LNCaP clone FGC (cell line): ENCODE measurements around the gene POU6F2.
A peak's percentile ranks its signal among the peaks of the same experiment; 100 is the strongest.

Experiments used
- DNase-seq: peaks from one replicate; pipeline ENCODE4 v3.0.0-alpha.2; 2011; ENCODE audit warnings: low read depth
- H3K4me3 ChIP-seq: 2 replicates; pipeline ENCODE4 v1.5.1; 2011; ENCODE audit warnings: mild to moderate bottlenecking, low read depth, low read length, control low read depth
- CTCF ChIP-seq: IDR thresholded peaks from 2 replicates; pipeline ENCODE4 v1.5.1; 2012; ENCODE audit warnings: mild to moderate bottlenecking; ENCODE audit not compliant: control insufficient read depth, insufficient read depth; ENCODE audit errors: extremely low read depth

POU6F2 gene

DNA sequence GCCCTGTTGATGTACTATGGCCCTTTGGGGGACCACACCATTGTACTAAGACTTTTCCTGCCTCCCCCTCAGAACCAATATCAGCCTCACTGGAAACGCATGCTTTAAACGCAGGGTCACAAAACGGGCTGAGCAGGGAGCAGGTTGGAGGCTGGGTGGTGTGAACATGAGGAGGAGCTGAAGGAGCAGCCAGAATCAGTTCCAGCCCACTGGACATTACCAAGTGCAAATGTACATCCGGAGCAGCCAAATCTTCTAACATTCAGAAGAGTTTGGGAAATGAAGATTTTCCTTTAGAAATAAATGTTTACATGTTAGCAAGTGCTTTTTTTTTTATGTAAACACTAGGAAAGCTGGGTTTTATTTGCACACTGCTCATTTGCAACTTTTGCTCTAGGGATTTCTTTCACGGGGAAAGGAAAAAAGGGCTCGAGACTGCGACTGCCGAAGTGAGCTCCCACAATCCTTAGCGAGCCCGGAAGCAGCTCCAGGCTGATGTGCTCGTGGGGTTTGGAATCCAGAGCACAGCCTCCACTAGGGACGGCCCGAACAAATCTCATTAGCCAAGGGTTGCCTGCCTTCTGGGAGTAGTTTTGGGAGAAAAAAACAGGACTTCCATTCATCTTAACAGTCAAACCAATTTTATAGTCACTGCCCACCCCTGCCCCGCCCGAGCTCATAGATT is 480.5 kb downstream of the POU6F2 start:
- TF ChIP-seq CTCF = no peak
- DNase-seq = no peak
- 0 out of 2 replicates have a peak overlapping the region, but pooled peaks have one; percentile 11 for H3K4me3 ChIP-seq

- H3K4me3 ChIP-seq = no peak overlapping the region
- no peak for TF ChIP-seq CTCF
- no peak for DNase-seq
These were observed 481.9 kb downstream of the POU6F2 start for GRCh38 chr7:39459636-39460035.

- H3K4me3 ChIP-seq = no peak overlapping the region
- DNase-seq = no peak
- no peak for TF ChIP-seq CTCF
These were observed 482.8 kb downstream of the POU6F2 start for GRCh38 chr7:39460486-39460885.

- no peak for TF ChIP-seq CTCF
- no peak for DNase-seq
- H3K4me3 ChIP-seq = no peak overlapping the region
These were observed 483.6 kb downstream of the POU6F2 start for GRCh38 chr7:39461263-39461820.

DNA sequence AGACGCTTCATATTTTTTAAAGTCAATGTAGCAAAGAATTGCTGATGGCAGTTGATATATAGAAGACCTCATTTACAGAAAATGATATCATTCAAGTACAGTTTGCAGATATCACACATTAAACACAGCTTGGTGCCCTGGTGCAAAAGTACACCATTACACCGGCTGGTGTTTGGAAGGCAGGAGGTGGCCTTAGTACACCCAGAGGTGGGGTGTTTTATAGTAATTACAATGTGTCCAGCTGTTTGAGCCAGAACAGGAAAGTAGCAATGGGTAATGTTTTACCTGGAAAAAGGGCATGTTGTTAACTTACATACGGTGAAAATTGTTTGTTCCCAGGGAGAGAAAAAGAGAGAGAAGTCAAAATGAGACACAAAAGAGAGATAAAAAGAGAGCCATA is 485.5 kb downstream of the POU6F2 start:
- DNase-seq = no peak
- no peak for TF ChIP-seq CTCF
- no peak overlapping the region for H3K4me3 ChIP-seq

GRCh38 chr7:39464350-39465054 is 486.8 kb downstream of the POU6F2 start:
- no peak for TF ChIP-seq CTCF
- DNase-seq = no peak
- no peak overlapping the region for H3K4me3 ChIP-seq
